ENCODE results near the gene MYH9.

DNA sequence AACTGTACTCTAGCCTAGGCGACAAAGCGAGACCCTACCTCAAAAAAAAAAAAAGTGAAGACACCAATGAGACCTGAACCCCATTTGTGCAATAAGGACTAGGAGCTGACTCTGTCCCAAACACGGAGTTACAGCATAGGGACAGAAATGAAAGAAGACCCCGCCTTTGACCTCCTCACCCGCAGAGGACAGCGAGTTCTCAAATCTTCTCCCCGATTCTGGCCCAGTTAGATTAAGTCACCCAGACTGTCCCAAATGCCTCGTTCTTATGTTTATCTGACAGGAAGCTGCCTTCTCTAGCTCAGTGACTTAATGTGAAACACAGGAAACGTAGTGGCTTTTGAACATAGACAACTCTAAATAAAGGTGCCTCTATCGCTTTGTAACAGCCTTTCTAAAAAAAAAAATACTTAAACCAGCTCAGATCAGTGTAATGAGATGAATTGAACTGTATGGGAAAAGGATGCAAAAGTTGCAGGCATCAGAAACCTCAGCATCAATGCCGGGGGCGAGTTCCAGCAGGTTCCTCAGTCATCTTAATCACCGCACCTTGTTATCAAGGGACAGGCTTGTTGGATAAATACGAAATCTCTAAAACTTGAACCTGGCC, 10.6 kb downstream of the MYH9 start:
- TF ChIP-seq, protein P1, sequence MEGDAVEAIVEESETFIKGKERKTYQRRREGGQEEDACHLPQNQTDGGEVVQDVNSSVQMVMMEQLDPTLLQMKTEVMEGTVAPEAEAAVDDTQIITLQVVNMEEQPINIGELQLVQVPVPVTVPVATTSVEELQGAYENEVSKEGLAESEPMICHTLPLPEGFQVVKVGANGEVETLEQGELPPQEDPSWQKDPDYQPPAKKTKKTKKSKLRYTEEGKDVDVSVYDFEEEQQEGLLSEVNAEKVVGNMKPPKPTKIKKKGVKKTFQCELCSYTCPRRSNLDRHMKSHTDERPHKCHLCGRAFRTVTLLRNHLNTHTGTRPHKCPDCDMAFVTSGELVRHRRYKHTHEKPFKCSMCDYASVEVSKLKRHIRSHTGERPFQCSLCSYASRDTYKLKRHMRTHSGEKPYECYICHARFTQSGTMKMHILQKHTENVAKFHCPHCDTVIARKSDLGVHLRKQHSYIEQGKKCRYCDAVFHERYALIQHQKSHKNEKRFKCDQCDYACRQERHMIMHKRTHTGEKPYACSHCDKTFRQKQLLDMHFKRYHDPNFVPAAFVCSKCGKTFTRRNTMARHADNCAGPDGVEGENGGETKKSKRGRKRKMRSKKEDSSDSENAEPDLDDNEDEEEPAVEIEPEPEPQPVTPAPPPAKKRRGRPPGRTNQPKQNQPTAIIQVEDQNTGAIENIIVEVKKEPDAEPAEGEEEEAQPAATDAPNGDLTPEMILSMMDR (IDR thresholded peaks at IDR 0.05): no peak
- TF ChIP-seq POLR2A (IDR thresholded peaks at IDR 0.05): peak in 1 of 2 donors; percentile 16
